GM20431 (cell line): ENCODE results near the gene OR5C1.

ENCODE experiments used
- in situ Hi-C: fragments of 300-500 bp; cut with MseI, MboI; formaldehyde crosslinking; loops from one replicate; pipeline ENCODE4 v1.15.0; 2020; ENCODE audit warnings: low sequenced_read_pairs; ENCODE audit not compliant: unreplicated experiment

The OR5C1 gene

GRCh38 chr9:122788831-122789230 lies at the start of gene OR5C1:
OR5C1 (plus strand) TSS chr9:122788933; CDS start chr9:122788933, 0 bp downstream.
- in situ Hi-C loops = no loop called here

DNA sequence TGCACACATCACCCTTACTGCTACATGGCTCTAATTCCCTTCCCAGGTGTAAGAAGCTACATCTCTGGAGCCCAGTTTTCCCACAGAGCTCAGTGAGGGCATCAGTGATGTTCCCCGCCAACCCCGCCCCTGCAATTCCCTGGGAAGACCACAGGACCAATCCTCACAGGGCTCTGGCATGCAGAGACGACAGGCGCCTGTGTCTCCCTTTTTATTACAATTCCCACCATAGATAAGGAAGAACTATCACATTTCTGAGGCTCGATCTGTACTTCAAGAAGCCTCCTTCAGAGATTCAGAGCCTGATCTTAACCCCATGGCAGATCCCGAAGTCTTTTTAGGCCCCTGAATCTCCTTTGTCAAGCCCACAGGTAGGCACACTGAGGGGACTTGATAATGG lies 46.7 kb upstream of the OR5C1 start, which contains the start of gene OR1L6:
Gene OR1L6 (plus strand): TSS at position 301 of the 400 bp plus-strand sequence. CDS start 7,545 bp downstream, outside the sequence.
- in situ Hi-C loops = no loop called here

DNA sequence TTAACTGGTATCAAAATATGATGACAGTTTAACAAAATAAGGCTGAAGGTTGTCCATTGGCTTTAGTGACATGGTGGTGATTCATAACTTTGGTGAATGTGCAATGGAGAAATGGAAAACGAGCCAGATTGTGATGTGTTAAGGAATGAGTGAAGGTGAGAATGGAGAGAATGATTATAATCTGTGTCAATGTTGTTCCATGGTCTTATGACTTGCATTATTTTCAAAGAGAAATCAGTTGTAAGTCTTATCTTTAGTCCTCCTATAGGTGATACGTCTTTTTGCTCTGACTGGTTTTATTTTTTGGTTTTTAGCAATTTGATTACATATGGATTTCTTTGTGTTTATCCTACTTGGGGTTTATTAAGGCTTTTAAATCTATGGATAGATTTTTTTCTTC lies 33.9 kb upstream of the OR5C1 start:
- in situ Hi-C loops = no loop called here

DNA sequence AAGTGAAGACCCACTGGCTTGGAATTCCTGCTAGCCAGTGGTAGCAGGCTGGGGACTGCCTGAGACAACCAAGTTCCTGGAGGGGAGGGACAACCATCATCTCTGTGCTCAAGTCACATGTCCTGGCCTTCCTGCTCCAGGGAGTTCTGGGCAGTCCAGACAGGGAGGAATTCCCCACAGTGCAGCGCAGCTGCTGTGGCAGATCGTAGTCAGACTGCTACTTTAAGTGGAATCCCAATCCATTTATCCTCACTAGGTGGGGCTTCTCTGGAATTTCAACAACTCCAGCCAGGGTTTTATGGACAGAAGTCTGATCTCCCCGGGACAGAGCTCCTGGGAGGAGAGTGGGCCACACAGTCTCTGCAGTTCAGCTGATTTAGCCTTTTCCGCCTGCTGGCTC lies 20.9 kb upstream of the OR5C1 start:
- in situ Hi-C loops = no loop called here

- in situ Hi-C loops = no loop called here
Observed at GRCh38 chr9:122777052-122777451, 11.7 kb upstream of the OR5C1 start.

DNA sequence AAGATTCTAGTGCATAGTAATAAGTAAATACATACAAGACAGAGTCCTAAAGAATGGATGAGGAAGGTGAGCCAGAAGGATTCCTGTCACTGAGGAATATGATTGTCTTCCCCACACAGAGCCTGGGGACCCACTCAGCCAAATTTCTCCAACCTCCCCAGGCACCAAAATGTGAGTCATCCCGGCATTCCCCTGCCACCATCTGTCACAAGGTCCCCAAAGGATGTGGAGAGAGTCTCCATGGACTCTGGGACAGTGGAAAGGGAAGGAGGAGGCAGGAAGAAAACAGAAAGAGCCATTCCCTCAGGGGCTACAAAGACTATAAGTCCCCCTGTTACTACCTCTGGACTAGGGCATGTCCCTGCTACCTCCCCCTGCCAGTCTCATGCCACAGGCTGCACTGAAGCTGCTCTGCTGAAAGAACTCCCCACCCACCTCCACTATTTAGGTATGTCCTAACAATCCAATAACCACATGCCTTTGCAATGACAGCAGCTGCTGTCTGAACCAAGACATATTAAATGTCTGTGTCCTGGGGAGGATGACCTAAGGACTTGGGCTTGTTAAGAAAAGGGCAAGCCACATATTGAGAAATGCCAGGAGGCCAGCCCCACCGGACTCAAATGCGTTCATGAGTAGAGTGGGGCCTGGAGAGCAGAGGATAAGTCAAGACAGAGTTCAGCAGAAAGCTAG lies 10.7 kb upstream of the OR5C1 start:
- in situ Hi-C loops = no loop called here

DNA sequence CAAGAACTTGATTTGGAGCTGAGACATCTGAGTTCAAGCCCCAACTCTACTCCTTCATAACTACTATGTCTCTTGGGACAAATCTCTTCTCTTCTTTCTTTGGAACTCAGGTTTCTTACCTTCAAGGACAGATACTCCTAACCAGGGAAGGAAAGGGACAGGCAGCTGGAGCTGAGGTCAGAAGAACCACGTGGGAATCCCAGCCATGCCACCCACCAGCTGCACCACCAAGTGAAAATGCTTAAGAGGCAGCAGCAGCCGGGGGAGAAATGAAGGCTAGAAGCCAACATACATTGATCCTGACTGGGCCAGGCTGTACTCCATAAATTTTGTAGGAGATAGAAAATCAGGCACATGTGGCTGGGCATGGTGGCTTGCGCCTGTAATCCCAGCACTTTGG lies 9.6 kb upstream of the OR5C1 start:
- in situ Hi-C loops = no loop called here

GRCh38 chr9:122780026-122780425 lies 8.7 kb upstream of the OR5C1 start:
- in situ Hi-C loops = no loop called here

DNA sequence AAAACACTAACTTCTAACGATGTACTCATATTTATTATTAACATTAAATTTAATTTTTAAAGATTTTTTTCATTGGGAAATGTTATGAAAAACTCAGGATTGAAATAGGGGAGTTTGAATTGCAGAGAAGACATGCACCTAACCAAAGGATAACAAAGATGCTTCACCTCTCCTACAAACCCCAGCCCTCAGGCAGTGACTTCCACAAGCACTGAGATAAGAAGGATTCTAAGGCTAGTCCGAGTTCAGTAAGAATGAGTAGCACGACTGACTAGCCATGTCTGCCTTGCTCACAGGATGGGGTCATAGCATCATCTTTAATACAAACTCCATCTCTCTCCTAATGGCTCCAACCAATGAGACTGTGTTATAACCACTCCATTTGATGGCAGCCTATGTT lies 7.1 kb upstream of the OR5C1 start:
- in situ Hi-C loops = no loop called here

DNA sequence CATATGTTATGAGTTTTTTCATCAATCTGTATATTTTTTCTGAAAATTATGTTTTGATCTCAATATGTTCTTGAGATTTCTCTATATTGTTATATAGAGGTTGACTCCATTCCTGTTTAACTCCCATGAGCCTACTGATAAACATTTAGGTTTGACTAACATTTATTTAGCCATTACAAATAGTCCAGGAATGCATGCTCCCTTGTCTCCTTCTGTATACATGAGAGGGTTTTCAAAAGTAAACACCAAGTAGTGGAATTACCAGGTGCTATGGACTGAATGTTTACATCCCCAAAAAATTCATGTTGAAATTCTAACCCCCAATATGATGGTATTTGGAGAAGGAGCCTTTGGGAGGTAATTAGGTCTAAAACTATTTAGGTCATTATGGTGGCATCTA lies 3.5 kb upstream of the OR5C1 start:
- in situ Hi-C loops = no loop called here

DNA sequence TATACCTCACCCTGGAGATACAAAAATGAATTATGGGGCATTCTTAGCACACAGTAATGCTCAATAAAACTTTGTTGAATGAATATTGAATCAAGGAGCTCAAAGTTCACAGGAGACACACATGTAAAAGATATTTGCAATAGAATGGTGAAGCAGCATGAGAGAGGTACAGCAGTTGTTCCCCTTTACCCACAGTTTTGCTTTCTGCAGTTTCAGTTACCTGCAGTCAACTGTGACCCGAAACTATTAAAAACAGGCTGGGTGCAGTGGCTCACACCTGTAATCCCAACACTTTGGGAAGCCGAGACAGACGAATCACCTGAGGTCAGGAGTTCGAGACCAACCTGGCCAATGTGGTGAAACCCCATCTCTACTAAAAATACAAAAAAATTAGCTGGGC lies 2.4 kb upstream of the OR5C1 start:
- in situ Hi-C loops = no loop called here

- in situ Hi-C loops = no loop called here
Observed at GRCh38 chr9:122789256-122790046, 718 bp downstream of the OR5C1 start.

- in situ Hi-C loops = no loop called here
Observed at GRCh38 chr9:122791872-122792669, 3.3 kb downstream of the OR5C1 start.

DNA sequence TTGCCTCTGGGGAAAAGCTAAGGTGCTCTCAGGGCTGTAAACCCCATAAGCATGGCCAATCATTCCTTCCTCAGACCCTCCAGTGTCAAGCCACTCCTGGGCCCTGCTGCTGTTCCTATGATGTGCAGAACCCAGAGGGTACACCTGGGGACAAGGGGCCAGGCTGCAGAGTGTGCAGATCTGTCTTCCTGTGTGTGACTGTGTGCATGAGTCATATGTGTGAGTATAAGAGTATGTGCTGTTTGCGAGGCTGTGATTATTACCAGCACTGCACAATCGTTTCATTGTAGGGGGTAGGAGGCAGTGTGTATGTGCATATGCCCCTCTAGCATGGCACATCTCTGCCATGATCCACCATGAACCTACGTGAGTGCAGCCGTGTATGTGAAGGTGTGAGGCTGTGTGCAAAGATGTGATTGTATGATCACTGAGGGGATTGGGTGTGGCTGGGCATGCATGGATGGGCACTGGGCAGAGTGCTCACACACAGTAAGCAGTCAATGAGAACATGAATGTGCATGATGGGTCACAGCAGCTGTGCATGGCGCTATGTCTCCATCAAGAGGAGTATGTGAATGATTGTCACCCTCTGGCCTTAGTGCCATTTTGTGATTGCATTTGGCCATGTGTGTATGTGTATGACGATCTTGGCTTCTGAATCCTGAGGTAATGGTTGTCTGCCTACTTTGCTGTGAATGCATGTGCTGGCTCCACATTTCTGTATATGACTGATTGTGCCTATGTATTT lies 8.8 kb downstream of the OR5C1 start:
- in situ Hi-C loops = no loop called here

DNA sequence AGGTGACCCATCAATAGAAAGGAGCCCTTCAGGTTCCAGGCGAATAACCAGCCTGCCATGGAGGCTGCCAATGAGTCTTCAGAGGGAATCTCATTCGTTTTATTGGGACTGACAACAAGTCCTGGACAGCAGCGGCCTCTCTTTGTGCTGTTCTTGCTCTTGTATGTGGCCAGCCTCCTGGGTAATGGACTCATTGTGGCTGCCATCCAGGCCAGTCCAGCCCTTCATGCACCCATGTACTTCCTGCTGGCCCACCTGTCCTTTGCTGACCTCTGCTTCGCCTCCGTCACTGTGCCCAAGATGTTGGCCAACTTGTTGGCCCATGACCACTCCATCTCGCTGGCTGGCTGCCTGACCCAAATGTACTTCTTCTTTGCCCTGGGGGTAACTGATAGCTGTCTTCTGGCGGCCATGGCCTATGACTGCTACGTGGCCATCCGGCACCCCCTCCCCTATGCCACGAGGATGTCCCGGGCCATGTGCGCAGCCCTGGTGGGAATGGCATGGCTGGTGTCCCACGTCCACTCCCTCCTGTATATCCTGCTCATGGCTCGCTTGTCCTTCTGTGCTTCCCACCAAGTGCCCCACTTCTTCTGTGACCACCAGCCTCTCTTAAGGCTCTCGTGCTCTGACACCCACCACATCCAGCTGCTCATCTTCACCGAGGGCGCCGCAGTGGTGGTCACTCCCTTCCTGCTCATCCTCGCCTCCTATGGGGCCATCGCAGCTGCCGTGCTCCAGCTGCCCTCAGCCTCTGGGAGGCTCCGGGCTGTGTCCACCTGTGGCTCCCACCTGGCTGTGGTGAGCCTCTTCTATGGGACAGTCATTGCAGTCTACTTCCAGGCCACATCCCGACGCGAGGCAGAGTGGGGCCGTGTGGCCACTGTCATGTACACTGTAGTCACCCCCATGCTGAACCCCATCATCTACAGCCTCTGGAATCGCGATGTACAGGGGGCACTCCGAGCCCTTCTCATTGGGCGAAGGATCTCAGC lies 11.6 kb downstream of the OR5C1 start, which contains the start of gene OR1K1:
Gene OR1K1 (plus strand): TSS at position 58 of the 995 bp plus-strand sequence. CDS start 0 bp downstream, at position 58.
- in situ Hi-C loops = loop anchor here (10.0 to 25.0 kb wide), 2 partner anchors 336 to 663 kb away; no protein-coding TSS in a partner anchor

DNA sequence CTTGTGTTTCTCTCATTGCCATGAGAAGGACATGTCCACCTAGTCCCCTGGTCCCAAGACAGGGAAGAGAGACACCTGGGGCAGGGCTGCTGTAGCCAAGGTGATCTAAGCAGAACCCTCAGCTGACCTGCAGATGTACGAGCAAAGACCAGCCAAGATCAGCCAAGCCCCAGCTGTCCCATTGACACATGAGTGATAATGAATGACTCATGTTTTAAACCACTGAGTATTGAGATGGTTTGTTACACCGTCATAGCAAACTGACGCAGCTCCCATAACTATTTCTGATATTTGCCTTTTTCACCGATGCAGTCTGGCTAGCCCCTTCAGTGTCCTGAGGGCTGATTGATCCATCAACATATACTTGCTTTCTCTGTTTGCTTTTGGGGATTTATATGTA lies 17.9 kb downstream of the OR5C1 start:
- in situ Hi-C loops = loop anchor here (10.0 to 25.0 kb wide), 2 partner anchors 342 to 669 kb away; no protein-coding TSS in a partner anchor

DNA sequence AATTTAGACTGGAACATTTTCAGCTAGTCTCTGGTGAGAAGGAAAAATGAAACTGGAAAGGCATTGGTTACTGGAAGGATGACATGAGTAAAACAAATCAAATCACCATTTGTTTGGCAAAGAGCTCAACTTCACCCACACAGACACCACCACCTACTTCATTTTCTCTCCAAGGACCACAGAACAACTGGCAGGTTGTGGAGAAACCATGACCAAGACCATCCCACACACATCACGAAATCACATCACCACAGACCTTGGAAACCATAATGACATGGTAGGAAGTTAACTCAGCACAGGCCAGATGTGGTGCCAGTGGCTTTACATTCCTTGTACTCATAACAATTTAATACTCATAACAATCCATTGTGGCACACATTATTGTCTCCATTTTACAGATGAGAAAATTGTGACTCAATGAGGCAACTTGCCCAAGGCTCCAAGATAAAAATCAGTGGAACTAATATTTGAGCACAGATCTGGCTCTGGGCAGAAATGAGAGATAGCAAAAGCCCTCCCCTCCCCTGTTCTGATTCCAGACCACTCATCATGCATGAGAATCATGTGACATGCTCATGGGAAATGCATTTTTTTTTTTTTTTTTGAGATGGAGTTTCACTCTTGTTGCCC lies 18.7 kb downstream of the OR5C1 start:
- in situ Hi-C loops = loop anchor here (10.0 to 25.0 kb wide), 2 partner anchors 343 to 670 kb away; no protein-coding TSS in a partner anchor

- in situ Hi-C loops = loop anchor here (10.0 to 25.0 kb wide), 2 partner anchors 343 to 671 kb away; no protein-coding TSS in a partner anchor
Observed at GRCh38 chr9:122808141-122808540, 19.4 kb downstream of the OR5C1 start.
